AG04450 (cell line): Measurements from ENCODE around the gene EIPR1. TPM values are rescaled to one million over a fixed set of nuclear protein-coding genes. Genes with fewer than 3 reads are reported as not detected.
A peak's percentile ranks its signal among the peaks of the same experiment; 100 is the strongest.

ENCODE experiments used
- CTCF ChIA-PET: fragments of 300-600, 350-600 bp; formaldehyde crosslinking; extraction: SDS; loops from one replicate; lab custom pipeline; 2022; ENCODE audit warnings: antibody characterized with exemption, inconsistent platforms; lab: Charles Lee
- POLR2A ChIA-PET: fragments of 350-600 bp; formaldehyde crosslinking; extraction: SDS; loops from one replicate; lab custom pipeline; 2021; ENCODE audit warnings: antibody characterized with exemption, inconsistent platforms; lab: Yijun Ruan, JAX
- DNase-seq: peaks from one replicate; pipeline ENCODE4 v3.0.0-alpha.2; 2011; ENCODE audit warnings: low read depth, low spot score
- H3K27ac ChIP-seq: one replicate; pipeline ENCODE4 v1.5.1; 2012; ENCODE audit warnings: low read depth, low read length, control low read depth
- H3K27me3 ChIP-seq: one replicate; pipeline ENCODE4 v1.6.0; 2012; ENCODE audit warnings: low read length; ENCODE audit not compliant: control insufficient read depth, insufficient read depth
- H3K4me3 ChIP-seq: 2 replicates; pipeline ENCODE4 v1.5.1; 2011; ENCODE audit warnings: mild to moderate bottlenecking, low read depth, low read length, control low read depth
- H3K9me3 ChIP-seq: 2 replicates; pipeline ENCODE4 v1.5.1; 2012; ENCODE audit warnings: low read length; ENCODE audit not compliant: control insufficient read depth, insufficient read depth
- CTCF ChIP-seq: IDR thresholded peaks from 2 replicates; pipeline ENCODE4 v1.5.1; 2011; ENCODE audit warnings: low read depth, low read length, control low read depth, inconsistent platforms
- polyA plus RNA-seq: library from polyadenylated mRNA; depleted of rRNA; stranded (reverse); fragments of >200 nt; gene quantifications from 2 replicates; pipeline ENCODE4 v1.2.3, GENCODE V29; 2011

EIPR1 gene
- polyA plus RNA-seq, 1 experiment: 33.2 TPM

- ChIA-PET POLR2A (no interaction called here), CTCF (no interaction called here)
- peaks cover 5% of the 10 kb centered on the region; the same call in 1 of the 2 replicates for H3K9me3 ChIP-seq
- no peaks in the 10 kb centered on the region for H3K27me3 ChIP-seq
- H3K27ac ChIP-seq: peak overlapping the region; percentile 31
- H3K4me3 ChIP-seq: no peak overlapping the region
- no peak for DNase-seq
- TF ChIP-seq CTCF: no peak
These were observed 171.8 kb downstream of the EIPR1 start for GRCh38 chr2:3205845-3206244.

- no peak for TF ChIP-seq CTCF
These were observed 173.4 kb downstream of the EIPR1 start for GRCh38 chr2:3204031-3204821.

GRCh38 chr2:3203497-3204019, 174.1 kb downstream of the EIPR1 start:
- DNase-seq: no peak
- ChIA-PET POLR2A (no interaction called here), CTCF (no interaction called here)
- TF ChIP-seq CTCF: no peak
- Histone ChIP-seq H3K27me3 (no peaks in the 10 kb centered on the region), H3K9me3 (peaks cover 5% of the 10 kb centered on the region; the same call in 1 of the 2 replicates), H3K27ac (no peak overlapping the region), H3K4me3 (no peak overlapping the region)

More at GRCh38 chr2:3204031-3204821, 173.4 kb downstream of the EIPR1 start:
- Histone ChIP-seq H3K27ac (no peak overlapping the region), H3K4me3 (no peak overlapping the region), H3K27me3 (no peaks in the 10 kb centered on the region), H3K9me3 (peaks cover 5% of the 10 kb centered on the region; the same call in 1 of the 2 replicates)
- POLR2A ChIA-PET: no interaction called here
- no peak for DNase-seq
- CTCF ChIA-PET: no interaction called here

- TF ChIP-seq CTCF: no peak
- H3K27ac ChIP-seq: no peak overlapping the region
- no peak overlapping the region for H3K4me3 ChIP-seq
- ChIA-PET CTCF (no interaction called here), POLR2A (no interaction called here)
- H3K27me3 ChIP-seq: no peaks in the 10 kb centered on the region
- peaks cover 5% of the 10 kb centered on the region; the same call in 1 of the 2 replicates for H3K9me3 ChIP-seq
- DNase-seq: no peak
These were observed 174.7 kb downstream of the EIPR1 start for GRCh38 chr2:3202926-3203325.

- no peak for TF ChIP-seq CTCF
- no peak for DNase-seq
- peaks cover 5% of the 10 kb centered on the region; the same call in 1 of the 2 replicates for H3K9me3 ChIP-seq
- H3K27ac ChIP-seq: no peak overlapping the region
- ChIA-PET CTCF (no interaction called here), POLR2A (no interaction called here)
- no peak overlapping the region for H3K4me3 ChIP-seq
- H3K27me3 ChIP-seq: no peaks in the 10 kb centered on the region
These were observed 176.3 kb downstream of the EIPR1 start for GRCh38 chr2:3201281-3201680.
